Epithelial cell of proximal tubule (primary cell): ENCODE measurements around the gene AIG1. TPM values are rescaled to one million over a fixed set of nuclear protein-coding genes. Genes with fewer than 3 reads are reported as not detected.

Source experiments
- DNase-seq: peaks from one replicate; pipeline ENCODE4 v3.0.0-alpha.2; 2011; ENCODE audit warnings: low read depth
- H3K4me3 ChIP-seq: 2 replicates; pipeline ENCODE4 v1.5.1; 2011; ENCODE audit warnings: low read depth, mild to moderate bottlenecking, low read length
- CTCF ChIP-seq: conservative IDR thresholded peaks from 2 replicates; pipeline ENCODE4 v1.5.1; 2012; ENCODE audit warnings: low read depth, mild to moderate bottlenecking, low read length
- total RNA-seq: library from RNA; depleted of rRNA; stranded (reverse); fragments of >200 nt; gene quantifications from 2 replicates; pipeline ENCODE4 v1.2.3, GENCODE V29; 2015

Gene AIG1
- total RNA-seq, 1 donor from 2014 or later, result 40.8 TPM

GRCh38 chr6:143222310-143222709, 161.6 kb downstream of the AIG1 start:
- TF ChIP-seq CTCF, result no peak
- no peak for DNase-seq
- no peak overlapping the region for H3K4me3 ChIP-seq

GRCh38 chr6:143222801-143223231, 162.1 kb downstream of the AIG1 start:
- no peak for DNase-seq
- no peak for TF ChIP-seq CTCF
- H3K4me3 ChIP-seq, result no peak overlapping the region

- TF ChIP-seq CTCF, result no peak
- DNase-seq, result peak; percentile 44
- no peak overlapping the region for H3K4me3 ChIP-seq
Observed at GRCh38 chr6:143223895-143224294, 163.2 kb downstream of the AIG1 start.

GRCh38 chr6:143224516-143224915, 163.8 kb downstream of the AIG1 start:
- no peak for TF ChIP-seq CTCF
- no peak for DNase-seq
- H3K4me3 ChIP-seq, result no peak overlapping the region

GRCh38 chr6:143225929-143226328, 165.2 kb downstream of the AIG1 start:
- TF ChIP-seq CTCF, result no peak
- H3K4me3 ChIP-seq, result no peak overlapping the region
- no peak for DNase-seq

- no peak for DNase-seq
- no peak overlapping the region for H3K4me3 ChIP-seq
- TF ChIP-seq CTCF, result no peak
Observed at GRCh38 chr6:143227675-143228074, 167.0 kb downstream of the AIG1 start.

- no peak for DNase-seq
- TF ChIP-seq CTCF, result no peak
- no peak overlapping the region for H3K4me3 ChIP-seq
Observed at GRCh38 chr6:143229400-143229799, 168.7 kb downstream of the AIG1 start.
